ENCODE measurements around the gene PIK3R3. TPM values are rescaled to one million over a fixed set of nuclear protein-coding genes. Genes with fewer than 3 reads are reported as not detected.

PIK3R3 gene
- total RNA-seq, 2 donors from 2014 or later, result 18.4 to 19.0 TPM

- Histone ChIP-seq H3K4me1 (ENCODE audit: control insufficient read depth, insufficient read depth, low read length) (peaks cover 11% of the 10 kb centered on the region), H3K36me3 (ENCODE audit: control insufficient read depth, insufficient read depth, low read length) (no peaks in the 10 kb centered on the region), H3K9me3 (ENCODE audit: control insufficient read depth, low read length) (no peaks in the 10 kb centered on the region), H3K27me3 (ENCODE audit: control insufficient read depth, insufficient read depth, low read length, poor library complexity, severe bottlenecking) (no peaks in the 10 kb centered on the region), H3K4me3 (ENCODE audit: low read length) (no peak overlapping the region), H3K27ac (ENCODE audit: low read depth, low read length) (no peak overlapping the region), H3K9ac (ENCODE audit: extremely low read depth, low read length, poor library complexity, severe bottlenecking) (no peak overlapping the region)
- Mint-ChIP-seq H3K27me3 (ENCODE audit: insufficient read depth) (peaks cover 2% of the 10 kb centered on the region), H3K36me3 (ENCODE audit: low read depth) (no peaks in the 10 kb centered on the region), H3K27ac (no peak overlapping the region), H3K9me3 (no peaks in the 10 kb centered on the region), H3K4me3 (no peak overlapping the region), H3K4me1 (peaks cover 22% of the 10 kb centered on the region)
- no peak for DNase-seq
- no peak for TF ChIP-seq CTCF (conservative IDR thresholded peaks at IDR 0.05)
- 61 to 67% methylated on average over 3 of the region's 3 CpGs for WGBS, 2 experiments (ENCODE audit: insufficient coverage in 1 of 2, insufficient read length in 1 of 2)
Measured at GRCh38 chr1:46137916-46138315, 5.5 kb upstream of the PIK3R3 start.

GRCh38 chr1:46136711-46137110, 4.3 kb upstream of the PIK3R3 start:
- Mint-ChIP-seq H3K27ac (no peak overlapping the region), H3K4me3 (no peak overlapping the region)

GRCh38 chr1:46134660-46135331, 2.4 kb upstream of the PIK3R3 start:
- no peaks in the 10 kb centered on the region for H3K9me3 Mint-ChIP-seq
- no peak overlapping the region for H3K9ac ChIP-seq (ENCODE audit: extremely low read depth, low read length, poor library complexity, severe bottlenecking)
- H3K27me3 ChIP-seq (ENCODE audit: control insufficient read depth, insufficient read depth, low read length, poor library complexity, severe bottlenecking), result no peaks in the 10 kb centered on the region
- no peak for TF ChIP-seq CTCF (conservative IDR thresholded peaks at IDR 0.05)
- peaks cover 11% of the 10 kb centered on the region for H3K4me1 ChIP-seq (ENCODE audit: control insufficient read depth, insufficient read depth, low read length)
- H3K4me3 Mint-ChIP-seq, result no peak overlapping the region
- H3K27ac ChIP-seq (ENCODE audit: low read depth, low read length), result no peak overlapping the region
- peaks cover 31% of the 10 kb centered on the region for H3K4me1 Mint-ChIP-seq
- no peak overlapping the region for H3K4me3 ChIP-seq (ENCODE audit: low read length)
- WGBS, 2 experiments (ENCODE audit: insufficient coverage in 1 of 2, insufficient read length in 1 of 2), result 57 to 90% methylated on average over 1 to 3 of the region's 3 CpGs
- H3K27ac Mint-ChIP-seq, result no peak overlapping the region
- no peaks in the 10 kb centered on the region for H3K36me3 Mint-ChIP-seq (ENCODE audit: low read depth)
- no peak for DNase-seq
- H3K27me3 Mint-ChIP-seq (ENCODE audit: insufficient read depth), result peaks cover 9% of the 10 kb centered on the region
- H3K36me3 ChIP-seq (ENCODE audit: control insufficient read depth, insufficient read depth, low read length), result no peaks in the 10 kb centered on the region
- H3K9me3 ChIP-seq (ENCODE audit: control insufficient read depth, low read length), result no peaks in the 10 kb centered on the region

More at GRCh38 chr1:46136711-46137110, 4.3 kb upstream of the PIK3R3 start:
- Mint-ChIP-seq H3K4me1 (peaks cover 22% of the 10 kb centered on the region), H3K9me3 (no peaks in the 10 kb centered on the region), H3K27me3 (ENCODE audit: insufficient read depth) (peaks cover 2% of the 10 kb centered on the region), H3K36me3 (ENCODE audit: low read depth) (no peaks in the 10 kb centered on the region)
- no peak overlapping the region for H3K4me3 ChIP-seq (ENCODE audit: low read length)
- DNase-seq, result no peak
- H3K36me3 ChIP-seq (ENCODE audit: control insufficient read depth, insufficient read depth, low read length), result no peaks in the 10 kb centered on the region
- TF ChIP-seq CTCF (conservative IDR thresholded peaks at IDR 0.05), result no peak
- no peaks in the 10 kb centered on the region for H3K9me3 ChIP-seq (ENCODE audit: control insufficient read depth, low read length)
- H3K27me3 ChIP-seq (ENCODE audit: control insufficient read depth, insufficient read depth, low read length, poor library complexity, severe bottlenecking), result no peaks in the 10 kb centered on the region
- H3K4me1 ChIP-seq (ENCODE audit: control insufficient read depth, insufficient read depth, low read length), result peaks cover 11% of the 10 kb centered on the region
- H3K9ac ChIP-seq (ENCODE audit: extremely low read depth, low read length, poor library complexity, severe bottlenecking), result no peak overlapping the region
- H3K27ac ChIP-seq (ENCODE audit: low read depth, low read length), result no peak overlapping the region
